ENCODE measurements around the gene UTP11. TPM values are rescaled to one million over a fixed set of nuclear protein-coding genes. Genes with fewer than 3 reads are reported as not detected.

Gene UTP11
- total RNA-seq, 4 donors from 2014 or later = 34.6 to 49.8 (median 37.9) TPM

GRCh38 chr1:37997256-37998088 lies 15.1 kb upstream of the UTP11 start:
- 88 to 90% methylated on average over 24 of the region's 25 CpGs for WGBS, 2 donors
- DNase-seq (ENCODE audit: low spot score in 2 of 2) = peak in 1 of 2 donors; percentile 78
- intact Hi-C loops (cut with DNase I; ENCODE audit: low total_unique reads) = no loop called here
- TF ChIP-seq, protein P1, sequence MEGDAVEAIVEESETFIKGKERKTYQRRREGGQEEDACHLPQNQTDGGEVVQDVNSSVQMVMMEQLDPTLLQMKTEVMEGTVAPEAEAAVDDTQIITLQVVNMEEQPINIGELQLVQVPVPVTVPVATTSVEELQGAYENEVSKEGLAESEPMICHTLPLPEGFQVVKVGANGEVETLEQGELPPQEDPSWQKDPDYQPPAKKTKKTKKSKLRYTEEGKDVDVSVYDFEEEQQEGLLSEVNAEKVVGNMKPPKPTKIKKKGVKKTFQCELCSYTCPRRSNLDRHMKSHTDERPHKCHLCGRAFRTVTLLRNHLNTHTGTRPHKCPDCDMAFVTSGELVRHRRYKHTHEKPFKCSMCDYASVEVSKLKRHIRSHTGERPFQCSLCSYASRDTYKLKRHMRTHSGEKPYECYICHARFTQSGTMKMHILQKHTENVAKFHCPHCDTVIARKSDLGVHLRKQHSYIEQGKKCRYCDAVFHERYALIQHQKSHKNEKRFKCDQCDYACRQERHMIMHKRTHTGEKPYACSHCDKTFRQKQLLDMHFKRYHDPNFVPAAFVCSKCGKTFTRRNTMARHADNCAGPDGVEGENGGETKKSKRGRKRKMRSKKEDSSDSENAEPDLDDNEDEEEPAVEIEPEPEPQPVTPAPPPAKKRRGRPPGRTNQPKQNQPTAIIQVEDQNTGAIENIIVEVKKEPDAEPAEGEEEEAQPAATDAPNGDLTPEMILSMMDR (IDR thresholded peaks at IDR 0.05) = no peak
- TF ChIP-seq POLR2A (IDR thresholded peaks at IDR 0.05) = no peak
- no peak overlapping the region for H3K4me3 ChIP-seq (ENCODE audit: low read depth, poor library complexity, severe bottlenecking)

- TF ChIP-seq, protein P1 (IDR thresholded peaks at IDR 0.05) = no peak
- 74 to 82% methylated on average over 8 to 9 of the region's 9 CpGs for WGBS, 2 donors
- intact Hi-C loops (cut with DNase I; ENCODE audit: low total_unique reads) = no loop called here
- no peak overlapping the region for H3K4me3 ChIP-seq (ENCODE audit: low read depth, poor library complexity, severe bottlenecking)
- DNase-seq (ENCODE audit: low spot score in 2 of 2) = peak in 1 of 2 donors; percentile 63
These were observed 14.3 kb upstream of the UTP11 start for GRCh38 chr1:37998089-37998808.

DNA sequence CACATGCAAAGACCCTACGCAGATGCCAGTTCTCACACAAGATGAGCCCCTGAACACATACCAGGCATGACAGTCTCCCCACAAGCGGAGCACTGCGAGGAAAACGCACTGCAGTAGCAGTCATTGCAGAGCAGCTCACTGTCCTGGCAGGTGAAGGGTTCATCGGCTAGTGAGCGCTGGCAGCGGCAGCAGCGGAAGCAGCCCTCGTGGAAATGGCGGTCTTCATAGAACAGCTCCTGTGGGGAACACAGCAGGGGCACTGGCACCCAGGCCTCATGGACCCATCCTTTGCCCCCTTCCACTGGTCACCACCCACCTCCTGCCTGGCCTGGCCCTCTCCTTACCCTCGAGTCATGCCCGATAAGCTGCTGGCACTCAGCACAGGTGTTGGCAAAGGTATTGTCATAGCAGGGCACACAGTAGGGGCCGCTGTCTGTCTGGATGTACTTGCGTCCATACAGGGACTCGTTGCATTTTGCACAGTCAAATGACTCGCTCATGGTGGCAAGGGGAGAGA lies 13.6 kb upstream of the UTP11 start:
- intact Hi-C loops (cut with DNase I; ENCODE audit: low total_unique reads) = no loop called here
- WGBS, 2 donors = 74 to 76% methylated on average over 16 of the region's 16 CpGs
- peak in 1 of 2 donors; percentile 84 for DNase-seq (ENCODE audit: low spot score in 2 of 2)
- no peak overlapping the region for H3K4me3 ChIP-seq (ENCODE audit: low read depth, poor library complexity, severe bottlenecking)
- TF ChIP-seq POLR2A (IDR thresholded peaks at IDR 0.05) = no peak
- TF ChIP-seq, protein P1 (IDR thresholded peaks at IDR 0.05) = no peak

DNA sequence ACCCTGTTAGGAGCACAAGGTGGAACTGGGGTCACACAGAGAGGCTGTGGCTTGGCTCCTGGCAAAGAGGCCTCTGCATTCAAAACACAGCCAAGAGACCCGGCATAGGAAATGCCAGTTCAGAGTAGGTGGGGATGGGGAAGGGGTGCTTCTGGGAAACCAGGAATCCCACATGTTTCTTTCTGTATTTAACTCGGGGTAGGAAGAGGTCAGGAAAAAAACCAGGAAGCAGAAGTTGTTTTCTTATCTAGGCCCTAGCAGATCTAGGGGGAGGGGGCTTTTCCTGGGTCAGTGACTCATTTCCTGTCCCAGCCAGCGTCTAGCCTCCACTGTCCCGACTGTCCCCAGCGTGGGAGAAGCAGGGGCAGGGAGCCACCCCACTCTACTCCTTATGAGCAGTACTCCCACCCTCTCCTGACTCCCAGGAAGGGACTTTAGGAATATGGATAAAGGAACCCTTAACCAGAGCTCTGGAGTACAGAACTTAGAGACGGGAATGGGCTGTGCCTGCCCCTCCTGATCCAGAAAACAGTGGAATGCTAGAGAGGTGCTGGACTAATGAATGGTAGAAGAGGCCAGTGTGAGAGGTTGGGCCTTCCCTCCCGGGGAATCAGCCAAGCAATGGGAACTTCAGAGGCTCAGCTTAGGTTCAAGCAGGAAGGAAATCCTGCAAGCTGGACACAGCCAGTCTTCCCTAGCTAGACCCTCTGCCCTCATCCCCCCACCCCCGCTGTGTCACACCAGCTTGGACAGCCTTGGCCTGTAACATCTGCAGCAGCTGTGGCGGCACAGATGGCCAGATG lies 12.9 kb upstream of the UTP11 start:
- 25 to 30% methylated on average over 9 of the region's 9 CpGs for WGBS, 2 donors
- DNase-seq (ENCODE audit: low spot score in 2 of 2) = peak in 1 of 2 donors; percentile 89
- intact Hi-C loops (cut with DNase I; ENCODE audit: low total_unique reads) = no loop called here

GRCh38 chr1:38000233-38000528 lies 12.4 kb upstream of the UTP11 start:
- intact Hi-C loops (cut with DNase I; ENCODE audit: low total_unique reads) = no loop called here
- TF ChIP-seq, protein P1 (IDR thresholded peaks at IDR 0.05) = no peak
- TF ChIP-seq POLR2A (IDR thresholded peaks at IDR 0.05) = no peak
- WGBS, 2 donors = 27 to 60% methylated on average over 2 of the region's 2 CpGs
- no peak for DNase-seq (ENCODE audit: low spot score in 2 of 2)
- H3K4me3 ChIP-seq (ENCODE audit: low read depth, poor library complexity, severe bottlenecking) = no peak overlapping the region

More for the DNA sequence above, 12.9 kb upstream of the UTP11 start:
- TF ChIP-seq POLR2A (IDR thresholded peaks at IDR 0.05) = no peak
- TF ChIP-seq, protein P1 (IDR thresholded peaks at IDR 0.05) = no peak
- H3K4me3 ChIP-seq (ENCODE audit: low read depth, poor library complexity, severe bottlenecking) = no peak overlapping the region
